ENCODE measurements around the gene ACTN1.

DNA sequence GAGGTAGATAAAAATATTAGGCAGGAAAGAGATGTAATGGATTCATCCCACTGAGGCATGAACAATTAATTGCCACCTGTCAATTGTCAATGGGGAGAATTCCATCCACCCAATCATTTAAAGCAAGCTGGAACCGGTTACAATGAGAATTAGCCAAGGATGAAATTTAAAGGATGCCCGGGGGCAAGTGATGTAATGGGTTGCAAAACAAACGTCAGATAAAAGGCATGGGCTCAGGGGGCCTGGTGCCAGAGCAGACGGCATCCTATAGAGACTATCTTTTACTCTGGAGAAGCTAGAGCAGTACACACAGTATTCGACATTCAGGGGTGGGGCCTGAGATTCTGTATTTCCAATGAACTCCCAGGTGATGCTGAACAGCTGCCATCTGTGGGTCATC lies 105.7 kb downstream of the ACTN1 start:
- TF ChIP-seq NFRKB (IDR thresholded peaks at IDR 0.05) (no peak), SP1 (IDR thresholded peaks at IDR 0.05) (no peak), L3MBTL2 (conservative IDR thresholded peaks at IDR 0.05) (no peak)
